GM21619 (cell line): ENCODE data around the gene PNMA6A.
"Not testable (repeated sequence)": the region's sequence is repeated elsewhere in the genome, so short reads cannot be mapped to it uniquely, and the experiment has no call there.

Experiments used
- ATAC-seq: cut with Tn5 transposase; IDR thresholded peaks from one replicate; pipeline ENCODE4 v1.9.1; 2021; ENCODE audit not compliant: unreplicated experiment

Gene PNMA6A

GRCh38 chrX:153074935-153075334 lies 2.7 kb downstream of the PNMA6A start:
- no peak for ATAC-seq

GRCh38 chrX:153075366-153075765 lies 3.1 kb downstream of the PNMA6A start:
- ATAC-seq: no peak

GRCh38 chrX:153077437-153078135 lies 5.3 kb downstream of the PNMA6A start:
- ATAC-seq: not testable (repeated sequence)

GRCh38 chrX:153083238-153083923 lies 11.1 kb downstream of the PNMA6A start:
- not testable (repeated sequence) for ATAC-seq

- ATAC-seq: no peak
Measured at GRCh38 chrX:153102418-153102817, 30.2 kb downstream of the PNMA6A start.

- ATAC-seq: not testable (repeated sequence)
Measured at GRCh38 chrX:153104959-153105358, 32.7 kb downstream of the PNMA6A start.

GRCh38 chrX:153106092-153106801 lies 34.0 kb downstream of the PNMA6A start:
- not testable (repeated sequence) for ATAC-seq

GRCh38 chrX:153110735-153111134 lies 38.5 kb downstream of the PNMA6A start:
- not testable (repeated sequence) for ATAC-seq

- ATAC-seq: not testable (repeated sequence)
Measured at GRCh38 chrX:153113851-153114250, 41.6 kb downstream of the PNMA6A start.

GRCh38 chrX:153117754-153118153 lies 45.5 kb downstream of the PNMA6A start:
- not testable (repeated sequence) for ATAC-seq

- ATAC-seq: not testable (repeated sequence)
Measured at GRCh38 chrX:153120230-153120629, 48.0 kb downstream of the PNMA6A start.

GRCh38 chrX:153123468-153123867 lies 51.2 kb downstream of the PNMA6A start:
- not testable (repeated sequence) for ATAC-seq
